GM23248 (cell line): Measurements from ENCODE around the gene CALD1.

Experiments
- EZH2 ChIP-seq: fragments of 200-600 bp; sonication (generic); IDR thresholded peaks from 2 replicates; pipeline ENCODE4 v1.6.1; 2018; ENCODE audit warnings: antibody characterized with exemption, mild to moderate bottlenecking; ENCODE audit not compliant: insufficient read depth, poor library complexity, severe bottlenecking
- EZH2phosphoT487 ChIP-seq: fragments of 200-600 bp; sonication (generic); IDR thresholded peaks from 2 replicates; pipeline ENCODE4 v1.6.1; 2018; ENCODE audit warnings: antibody characterized with exemption, moderate library complexity, mild to moderate bottlenecking, low read depth; ENCODE audit not compliant: insufficient read depth

GRCh38 chr7:134744569-134744968, 34.9 kb upstream of the CALD1 start:
- no peak for TF ChIP-seq EZH2phosphoT487
- TF ChIP-seq EZH2: no peak
